ENCODE data around the gene RSAD1.

DNA sequence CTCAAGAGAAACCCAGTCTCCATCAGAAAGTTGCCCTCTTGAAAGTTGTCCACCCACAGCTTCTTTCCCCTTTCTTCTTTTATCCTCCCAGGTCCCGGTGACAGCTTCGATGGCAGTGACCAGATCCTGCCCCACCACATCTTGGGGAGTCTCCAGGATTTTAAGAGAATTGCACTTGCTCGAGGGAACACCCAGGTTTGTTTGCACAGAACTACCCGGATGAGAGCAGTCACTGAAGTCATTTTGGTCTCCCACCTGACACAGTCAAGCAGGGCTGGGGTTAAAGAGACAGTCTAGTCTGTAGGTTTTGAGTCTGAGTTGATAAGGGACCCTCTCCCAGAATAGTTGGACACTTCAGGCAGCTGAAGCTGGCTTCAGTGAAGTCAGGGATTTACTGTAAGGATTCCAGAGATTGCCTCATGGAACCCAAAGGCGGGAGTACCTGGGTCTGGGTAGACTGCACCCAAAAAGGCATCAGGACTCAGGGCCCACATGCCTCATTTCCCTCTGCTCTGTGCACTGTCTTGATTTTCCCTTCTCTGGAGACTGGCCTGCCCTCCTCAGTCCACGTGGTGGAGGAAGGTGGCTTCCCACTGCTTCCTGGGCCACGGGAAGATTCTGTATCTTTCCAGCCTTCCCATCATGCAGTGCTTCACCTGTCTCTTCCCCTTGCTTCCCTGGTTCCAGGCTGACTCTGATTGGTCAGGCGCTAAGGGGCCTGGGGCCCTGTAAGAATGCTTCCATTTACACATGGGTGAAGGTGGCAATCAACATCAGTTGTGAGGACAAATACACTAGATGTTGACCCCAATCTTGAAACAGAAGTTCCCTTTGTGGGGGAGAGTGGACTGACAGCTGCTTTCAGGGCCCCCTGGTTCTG lies 39.1 kb downstream of the RSAD1 start:
- TF ChIP-seq POLR2A (IDR thresholded peaks at IDR 0.05) (no peak), POLR2AphosphoS5 (IDR thresholded peaks at IDR 0.05) (no peak)
